OCI-LY3 (cell line): ENCODE data around the gene EIPR1.

Experiments used
- H2AFZ ChIP-seq: fragments of 200-600, 300-600 bp; shearing (Covaris generic); 2 replicates; pipeline ENCODE4 v1.6.0; 2014; ENCODE audit warnings: antibody characterized with exemption, low read depth, low read length
- H3K27ac ChIP-seq: fragments of 200-600, 300-600 bp; sonication (generic); 2 replicates; pipeline ENCODE4 v1.5.1; 2014; ENCODE audit warnings: mild to moderate bottlenecking, low read length, moderate library complexity, mixed read lengths
- H3K27me3 ChIP-seq: fragments of 200-600, 300-600 bp; sonication (generic); 2 replicates; pipeline ENCODE4 v1.6.1; 2014; ENCODE audit warnings: low read depth, low read length, mixed read lengths
- H3K36me3 ChIP-seq: fragments of 200-600, 300-600 bp; sonication (generic); replicated peaks from 2 replicates; pipeline ENCODE3; 2014; ENCODE audit warnings: low read depth, low read length, mixed read lengths
- H3K4me1 ChIP-seq: fragments of 300-600, 200-600 bp; sonication (generic); 2 replicates; pipeline ENCODE4 v1.6.1; 2014; ENCODE audit warnings: low read length, mixed read lengths
- H3K4me2 ChIP-seq: fragments of 200-600, 300-600 bp; sonication (generic); 2 replicates; pipeline ENCODE4 v1.6.1; 2014; ENCODE audit warnings: low read length, mixed read lengths
- H3K4me3 ChIP-seq: fragments of 300-600, 200-600 bp; sonication (generic); 2 replicates; pipeline ENCODE4 v1.5.1; 2014; ENCODE audit warnings: antibody characterized with exemption, mild to moderate bottlenecking, low read length, moderate library complexity
- H3K79me2 ChIP-seq: fragments of 300-600, 200-600 bp; shearing (Covaris generic); 2 replicates; pipeline ENCODE4 v1.6.1; 2014; ENCODE audit warnings: mild to moderate bottlenecking, low read length, mixed read lengths
- H3K9ac ChIP-seq: fragments of 300-600, 200-600 bp; shearing (Covaris generic); 2 replicates; pipeline ENCODE4 v1.6.0; 2014; ENCODE audit warnings: mild to moderate bottlenecking, low read length, moderate library complexity
- H3K9me3 ChIP-seq: fragments of 200-600, 300-600 bp; shearing (Covaris generic); 2 replicates; pipeline ENCODE4 v1.6.1; 2014; ENCODE audit warnings: low read length, mixed read lengths; ENCODE audit not compliant: insufficient read depth
- H4K20me1 ChIP-seq: fragments of 200-600, 300-600 bp; sonication (generic); 2 replicates; pipeline ENCODE4 v1.6.1; 2016; ENCODE audit warnings: low read length, mixed read lengths; ENCODE audit not compliant: insufficient read depth
- EZH2phosphoT487 ChIP-seq: fragments of 200-600 bp; shearing (Covaris generic); IDR thresholded peaks from 2 replicates; pipeline ENCODE4 v1.6.1; 2018; ENCODE audit warnings: antibody characterized with exemption, mixed run types, low read depth
- TF ChIP-seq, protein P1 (sequence below): fragments of 200-600, 300-600 bp; sonication (generic); IDR thresholded peaks from 2 replicates; pipeline ENCODE4 v1.5.1; 2014; ENCODE audit warnings: antibody characterized with exemption, low read length, low read depth

EIPR1 gene

GRCh38 chr2:3238951-3239841 lies 138.4 kb downstream of the EIPR1 start:
- Histone ChIP-seq H3K4me3 (no peak overlapping the region), H3K4me1 (no peaks in the 10 kb centered on the region), H3K27me3 (no peaks in the 10 kb centered on the region), H3K9ac (no peak overlapping the region), H3K36me3 (no peaks in the 10 kb centered on the region), H3K9me3 (no peaks in the 10 kb centered on the region), H3K79me2 (no peaks in the 10 kb centered on the region), H3K4me2 (no peak overlapping the region), H4K20me1 (peaks cover 10% of the 10 kb centered on the region; the same call in 1 of the 2 replicates), H3K27ac (no peak overlapping the region), H2AFZ (no peak overlapping the region)
- TF ChIP-seq EZH2phosphoT487, result no peak
- TF ChIP-seq, protein P1, sequence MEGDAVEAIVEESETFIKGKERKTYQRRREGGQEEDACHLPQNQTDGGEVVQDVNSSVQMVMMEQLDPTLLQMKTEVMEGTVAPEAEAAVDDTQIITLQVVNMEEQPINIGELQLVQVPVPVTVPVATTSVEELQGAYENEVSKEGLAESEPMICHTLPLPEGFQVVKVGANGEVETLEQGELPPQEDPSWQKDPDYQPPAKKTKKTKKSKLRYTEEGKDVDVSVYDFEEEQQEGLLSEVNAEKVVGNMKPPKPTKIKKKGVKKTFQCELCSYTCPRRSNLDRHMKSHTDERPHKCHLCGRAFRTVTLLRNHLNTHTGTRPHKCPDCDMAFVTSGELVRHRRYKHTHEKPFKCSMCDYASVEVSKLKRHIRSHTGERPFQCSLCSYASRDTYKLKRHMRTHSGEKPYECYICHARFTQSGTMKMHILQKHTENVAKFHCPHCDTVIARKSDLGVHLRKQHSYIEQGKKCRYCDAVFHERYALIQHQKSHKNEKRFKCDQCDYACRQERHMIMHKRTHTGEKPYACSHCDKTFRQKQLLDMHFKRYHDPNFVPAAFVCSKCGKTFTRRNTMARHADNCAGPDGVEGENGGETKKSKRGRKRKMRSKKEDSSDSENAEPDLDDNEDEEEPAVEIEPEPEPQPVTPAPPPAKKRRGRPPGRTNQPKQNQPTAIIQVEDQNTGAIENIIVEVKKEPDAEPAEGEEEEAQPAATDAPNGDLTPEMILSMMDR, result no peak

- no peaks in the 10 kb centered on the region for H3K4me1 ChIP-seq
- peaks cover 10% of the 10 kb centered on the region; the same call in 1 of the 2 replicates for H4K20me1 ChIP-seq
- TF ChIP-seq EZH2phosphoT487, result no peak
- TF ChIP-seq, protein P1, result no peak
- H3K27ac ChIP-seq, result no peak overlapping the region
- H3K36me3 ChIP-seq, result peaks cover 8% of the 10 kb centered on the region
- no peak overlapping the region for H2AFZ ChIP-seq
- no peak overlapping the region for H3K4me3 ChIP-seq
- no peak overlapping the region for H3K9ac ChIP-seq
- H3K9me3 ChIP-seq, result no peaks in the 10 kb centered on the region
- H3K27me3 ChIP-seq, result no peaks in the 10 kb centered on the region
- no peaks in the 10 kb centered on the region for H3K79me2 ChIP-seq
- H3K4me2 ChIP-seq, result no peak overlapping the region
Measured at GRCh38 chr2:3236300-3237045, 141.1 kb downstream of the EIPR1 start.

DNA sequence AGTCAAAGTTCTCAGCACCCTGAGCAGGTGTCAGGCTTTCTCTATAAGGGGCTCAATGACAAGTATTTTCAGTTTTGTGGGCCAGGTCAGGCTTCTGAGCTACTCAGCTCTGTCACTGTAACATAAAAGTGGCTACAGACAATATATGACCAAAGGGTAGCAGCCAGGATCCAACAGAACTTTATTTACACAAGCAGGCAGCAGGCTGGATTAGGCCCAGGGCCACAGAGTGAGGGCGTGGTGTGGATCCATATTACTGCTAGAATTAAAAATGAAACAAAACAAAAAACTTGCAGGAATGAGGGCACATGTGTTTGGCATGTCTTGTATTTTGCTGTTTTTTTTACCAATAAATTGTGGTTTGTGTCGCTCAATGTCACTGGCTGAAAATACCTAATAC lies 143.7 kb downstream of the EIPR1 start:
- Histone ChIP-seq H3K79me2 (no peaks in the 10 kb centered on the region), H3K36me3 (peaks cover 8% of the 10 kb centered on the region), H3K4me2 (no peak overlapping the region), H4K20me1 (peaks cover 7% of the 10 kb centered on the region; the same call in 1 of the 2 replicates), H2AFZ (no peak overlapping the region), H3K4me1 (no peaks in the 10 kb centered on the region), H3K27me3 (no peaks in the 10 kb centered on the region), H3K4me3 (no peak overlapping the region), H3K9ac (no peak overlapping the region), H3K9me3 (no peaks in the 10 kb centered on the region), H3K27ac (no peak overlapping the region)
- TF ChIP-seq, protein P1, result no peak
- TF ChIP-seq EZH2phosphoT487, result no peak

DNA sequence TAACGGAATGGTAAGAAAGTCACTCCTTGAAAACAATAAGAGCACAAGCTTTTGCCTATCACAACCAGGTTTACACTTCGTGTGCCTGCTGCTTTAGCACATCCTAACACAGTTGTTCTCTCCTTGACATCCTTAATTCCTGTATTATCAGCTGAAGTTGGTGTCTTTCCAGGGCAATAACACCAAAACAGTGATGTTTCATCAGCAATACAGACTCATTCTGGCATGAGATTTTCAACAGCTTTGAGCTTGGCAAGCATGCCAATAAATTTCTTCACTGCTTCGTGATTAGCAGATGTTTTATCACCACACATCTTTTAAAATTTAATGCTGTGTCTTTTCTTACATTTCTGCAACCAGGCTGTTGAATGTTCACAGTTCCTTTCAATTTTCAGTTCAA lies 148.4 kb downstream of the EIPR1 start:
- Histone ChIP-seq H3K79me2 (no peaks in the 10 kb centered on the region), H4K20me1 (no peaks in the 10 kb centered on the region), H3K4me1 (no peaks in the 10 kb centered on the region), H2AFZ (no peak overlapping the region), H3K27me3 (no peaks in the 10 kb centered on the region), H3K4me3 (no peak overlapping the region), H3K4me2 (no peak overlapping the region), H3K9ac (no peak overlapping the region), H3K9me3 (no peaks in the 10 kb centered on the region), H3K36me3 (peaks cover 8% of the 10 kb centered on the region), H3K27ac (no peak overlapping the region)
- TF ChIP-seq, protein P1, result no peak
- no peak for TF ChIP-seq EZH2phosphoT487
